Endodermal cell (in vitro differentiated cells): ENCODE results near the gene HIP1. TPM values are rescaled to one million over a fixed set of nuclear protein-coding genes. Genes with fewer than 3 reads are reported as not detected.

Experiments
- DNase-seq: peaks from one replicate; pipeline ENCODE4 v3.0.0-alpha.2; 2017
- H3K27ac ChIP-seq: 2 replicates; pipeline ENCODE4 v1.5.1; 2013; ENCODE audit warnings: mild to moderate bottlenecking, low read depth, low read length, moderate library complexity
- H3K27me3 ChIP-seq: 2 replicates; pipeline ENCODE4 v1.6.1; 2013; ENCODE audit warnings: mild to moderate bottlenecking, low read length, moderate library complexity; ENCODE audit not compliant: insufficient read depth, control insufficient read depth, poor library complexity, severe bottlenecking
- H3K36me3 ChIP-seq: 2 replicates; pipeline ENCODE4 v1.7.0; 2013; ENCODE audit warnings: mild to moderate bottlenecking, low read length, moderate library complexity; ENCODE audit not compliant: control insufficient read depth, insufficient read depth
- H3K4me1 ChIP-seq: one replicate; pipeline ENCODE4 v1.7.0; 2013; ENCODE audit warnings: low read length; ENCODE audit not compliant: control insufficient read depth, insufficient read depth
- H3K4me3 ChIP-seq: 2 replicates; pipeline ENCODE4 v1.5.1; 2013; ENCODE audit warnings: mild to moderate bottlenecking, low read length, moderate library complexity
- H3K9ac ChIP-seq: 2 replicates; pipeline ENCODE4 v1.6.1; 2013; ENCODE audit warnings: mild to moderate bottlenecking, low read length, moderate library complexity; ENCODE audit not compliant: poor library complexity, severe bottlenecking; ENCODE audit errors: extremely low read depth
- H3K9me3 ChIP-seq: 2 replicates; pipeline ENCODE4 v1.6.1; 2013; ENCODE audit warnings: mild to moderate bottlenecking, low read length, moderate library complexity; ENCODE audit not compliant: control insufficient read depth
- H3K27ac Mint-ChIP-seq: 2 replicates; pipeline ENCODE4 v1.8.0; 2020; ENCODE audit warnings: mixed read lengths
- H3K27me3 Mint-ChIP-seq: 2 replicates; pipeline ENCODE4 v1.8.0; 2021; ENCODE audit warnings: mild to moderate bottlenecking, mixed read lengths; ENCODE audit not compliant: insufficient read depth
- H3K36me3 Mint-ChIP-seq: 2 replicates; pipeline ENCODE4 v1.8.0; 2020; ENCODE audit warnings: low read depth, mixed read lengths
- H3K4me1 Mint-ChIP-seq: 2 replicates; pipeline ENCODE4 v1.8.0; 2020; ENCODE audit warnings: mixed read lengths
- H3K4me3 Mint-ChIP-seq: 2 replicates; pipeline ENCODE4 v1.8.0; 2020; ENCODE audit warnings: mild to moderate bottlenecking, moderate library complexity, mixed read lengths
- H3K9me3 Mint-ChIP-seq: 2 replicates; pipeline ENCODE4 v1.8.0; 2020; ENCODE audit warnings: mild to moderate bottlenecking, mixed read lengths
- WGBS, 2 experiments: methylation state at CpG; one replicate each; pipeline versions ENCODE4 v1.1.5 to v1.1.7; 2013; ENCODE audit warnings: missing lambda C conversion rate in 2 of 2, mixed read lengths in 1 of 2; ENCODE audit not compliant: insufficient coverage in 1 of 2, insufficient read length in 1 of 2; 5-methylcytosine and 5-hydroxymethylcytosine counted together
- total RNA-seq, 2 donors: library from RNA; stranded (reverse); fragmentation: NEBNext Ultra II Directional in 1 of 2; extraction: Animal tissue kit (Norgen Biotek cat#: 25700) in 1 of 2; gene quantifications; 2 replicates in 1 of 2; 3 replicates in 1 of 2; pipeline ENCODE4 v1.2.1, GENCODE V29; 2021
- TF ChIP-seq, protein P1 (sequence below): fragments of 200-600 bp; sonication (generic); conservative IDR thresholded peaks from 2 replicates; pipeline ENCODE4 v1.5.0; 2021; ENCODE audit warnings: antibody characterized with exemption, mild to moderate bottlenecking

The HIP1 gene
- total RNA-seq, 2 donors from 2014 or later: 64.7 to 70.0 TPM

DNA sequence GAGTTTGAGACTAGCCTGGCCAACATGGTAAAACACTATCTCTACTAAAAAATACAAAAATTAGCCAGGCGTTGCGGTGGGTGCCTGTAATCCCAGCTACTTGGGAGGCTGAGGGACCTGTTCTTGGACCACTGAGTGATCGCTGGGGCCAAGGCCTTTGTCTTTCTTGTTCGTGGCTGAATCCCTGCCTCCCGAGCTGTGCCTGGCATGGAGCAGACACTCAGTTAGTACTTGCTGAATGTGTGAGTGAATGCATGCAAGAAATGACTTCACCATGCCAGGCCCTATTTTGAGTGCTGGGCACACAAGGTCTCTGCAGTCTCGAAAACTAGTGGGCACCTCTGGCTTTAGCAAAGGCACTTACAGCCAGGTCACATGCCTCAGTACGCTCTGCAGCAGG, 85.1 kb downstream of the HIP1 start:
- H3K9ac ChIP-seq: no peak overlapping the region
- no peak for DNase-seq
- no peak overlapping the region for H3K27ac ChIP-seq
- no peaks in the 10 kb centered on the region for H3K9me3 ChIP-seq
- no peaks in the 10 kb centered on the region for H3K9me3 Mint-ChIP-seq
- H3K36me3 ChIP-seq: no peaks in the 10 kb centered on the region
- H3K4me3 Mint-ChIP-seq: no peak overlapping the region
- 90 to 94% methylated on average over 5 to 7 of the region's 7 CpGs for WGBS, 2 experiments
- H3K4me1 Mint-ChIP-seq: peaks cover 22% of the 10 kb centered on the region
- TF ChIP-seq, protein P1, sequence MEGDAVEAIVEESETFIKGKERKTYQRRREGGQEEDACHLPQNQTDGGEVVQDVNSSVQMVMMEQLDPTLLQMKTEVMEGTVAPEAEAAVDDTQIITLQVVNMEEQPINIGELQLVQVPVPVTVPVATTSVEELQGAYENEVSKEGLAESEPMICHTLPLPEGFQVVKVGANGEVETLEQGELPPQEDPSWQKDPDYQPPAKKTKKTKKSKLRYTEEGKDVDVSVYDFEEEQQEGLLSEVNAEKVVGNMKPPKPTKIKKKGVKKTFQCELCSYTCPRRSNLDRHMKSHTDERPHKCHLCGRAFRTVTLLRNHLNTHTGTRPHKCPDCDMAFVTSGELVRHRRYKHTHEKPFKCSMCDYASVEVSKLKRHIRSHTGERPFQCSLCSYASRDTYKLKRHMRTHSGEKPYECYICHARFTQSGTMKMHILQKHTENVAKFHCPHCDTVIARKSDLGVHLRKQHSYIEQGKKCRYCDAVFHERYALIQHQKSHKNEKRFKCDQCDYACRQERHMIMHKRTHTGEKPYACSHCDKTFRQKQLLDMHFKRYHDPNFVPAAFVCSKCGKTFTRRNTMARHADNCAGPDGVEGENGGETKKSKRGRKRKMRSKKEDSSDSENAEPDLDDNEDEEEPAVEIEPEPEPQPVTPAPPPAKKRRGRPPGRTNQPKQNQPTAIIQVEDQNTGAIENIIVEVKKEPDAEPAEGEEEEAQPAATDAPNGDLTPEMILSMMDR: no peak
- H3K4me3 ChIP-seq: no peak overlapping the region
- no peaks in the 10 kb centered on the region for H3K27me3 ChIP-seq
- no peaks in the 10 kb centered on the region for H3K4me1 ChIP-seq
- H3K36me3 Mint-ChIP-seq: no peaks in the 10 kb centered on the region
- H3K27ac Mint-ChIP-seq: peak overlapping the region; percentile 23
- no peaks in the 10 kb centered on the region for H3K27me3 Mint-ChIP-seq

DNA sequence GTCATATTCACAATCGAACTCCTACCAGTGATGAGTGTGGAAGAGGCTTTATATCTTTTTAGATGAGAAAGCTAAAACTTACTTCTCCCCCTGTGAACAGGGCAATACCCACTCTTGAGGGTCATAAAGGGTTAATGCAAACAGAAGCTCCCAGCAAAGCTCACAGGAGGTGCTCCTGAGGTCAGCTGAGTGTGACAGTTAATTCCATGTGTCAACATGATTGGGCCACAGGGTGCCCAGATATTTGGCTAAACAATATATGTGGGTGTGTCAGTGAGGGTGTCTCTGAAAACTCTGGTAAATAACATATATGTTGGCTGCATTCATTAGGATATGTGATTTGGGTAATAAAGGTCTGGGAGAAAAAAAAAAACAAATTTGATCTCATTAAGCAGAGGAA, 86.0 kb downstream of the HIP1 start:
- no peak overlapping the region for H3K27ac ChIP-seq
- WGBS, 2 experiments: 95% methylated on average over 1 of the region's 1 CpG; no CpG with 5 or more reads in 1 of the 2 experiments

DNA sequence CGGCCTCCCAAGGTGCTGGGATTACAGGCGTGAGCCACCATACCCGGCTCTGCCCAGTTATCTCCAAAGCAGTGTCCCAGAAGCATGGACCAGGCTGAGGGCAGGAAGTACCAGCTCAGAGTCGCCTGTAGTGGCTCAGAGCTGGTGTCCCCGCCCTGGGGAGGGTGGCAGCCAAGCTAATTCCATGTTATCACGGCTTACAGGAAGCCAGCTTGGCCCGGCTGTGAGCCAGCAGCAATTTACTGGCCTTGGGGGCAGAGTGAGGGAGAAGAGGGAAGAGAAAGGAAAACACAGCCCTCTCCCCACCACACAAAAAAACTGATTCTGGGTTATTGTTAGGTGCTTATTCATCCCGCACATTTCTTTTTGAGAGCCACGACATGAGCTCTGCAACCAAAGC, 88.1 kb downstream of the HIP1 start:
- peak overlapping the region; percentile 38 for H3K27ac Mint-ChIP-seq
- no peaks in the 10 kb centered on the region for H3K4me1 ChIP-seq
- H3K4me3 ChIP-seq: no peak overlapping the region
- WGBS, 2 experiments: 61 to 75% methylated on average over 7 to 9 of the region's 9 CpGs
- no peaks in the 10 kb centered on the region for H3K9me3 ChIP-seq
- no peak overlapping the region for H3K27ac ChIP-seq
- H3K9ac ChIP-seq: no peak overlapping the region
- H3K9me3 Mint-ChIP-seq: peaks cover 6% of the 10 kb centered on the region
- H3K27me3 Mint-ChIP-seq: no peaks in the 10 kb centered on the region
- H3K27me3 ChIP-seq: no peaks in the 10 kb centered on the region
- H3K4me3 Mint-ChIP-seq: no peak overlapping the region
- no peaks in the 10 kb centered on the region for H3K36me3 ChIP-seq
- TF ChIP-seq, protein P1: no peak
- H3K4me1 Mint-ChIP-seq: peaks cover 20% of the 10 kb centered on the region
- no peaks in the 10 kb centered on the region for H3K36me3 Mint-ChIP-seq
- DNase-seq: peak; percentile 68

More for the DNA sequence above, 86.0 kb downstream of the HIP1 start:
- Mint-ChIP-seq H3K36me3 (no peaks in the 10 kb centered on the region), H3K9me3 (peaks cover 4% of the 10 kb centered on the region), H3K27ac (peak overlapping the region; percentile 15), H3K27me3 (no peaks in the 10 kb centered on the region), H3K4me3 (no peak overlapping the region), H3K4me1 (peaks cover 20% of the 10 kb centered on the region)
- Histone ChIP-seq H3K27me3 (no peaks in the 10 kb centered on the region), H3K36me3 (no peaks in the 10 kb centered on the region), H3K9me3 (no peaks in the 10 kb centered on the region), H3K4me3 (no peak overlapping the region), H3K9ac (no peak overlapping the region), H3K4me1 (no peaks in the 10 kb centered on the region)
- TF ChIP-seq, protein P1: no peak
- no peak for DNase-seq
